IPS DF 6.9 (cell line): ENCODE data around the gene CALCB.
A peak's percentile ranks its signal among the peaks of the same experiment; 100 is the strongest.

Experiments used
- DNase-seq: peaks from one replicate; pipeline ENCODE4 v3.0.0-alpha.2; 2013; ENCODE audit warnings: low read depth, low spot score
- H3K27ac ChIP-seq: one replicate; pipeline ENCODE4 v1.5.1; 2013; ENCODE audit warnings: low read length, control low read depth
- H3K27me3 ChIP-seq: 2 replicates; pipeline ENCODE4 v1.6.1; 2013; ENCODE audit warnings: mild to moderate bottlenecking, low read length; ENCODE audit not compliant: control insufficient read depth, insufficient read depth
- H3K36me3 ChIP-seq: 2 replicates; pipeline ENCODE4 v1.6.1; 2013; ENCODE audit warnings: low read length; ENCODE audit not compliant: control insufficient read depth, insufficient read depth
- H3K4me1 ChIP-seq: 2 replicates; pipeline ENCODE4 v1.6.1; 2013; ENCODE audit warnings: low read length; ENCODE audit not compliant: control insufficient read depth, insufficient read depth
- H3K4me3 ChIP-seq: 2 replicates; pipeline ENCODE4 v1.5.1; 2013; ENCODE audit warnings: mild to moderate bottlenecking, low read length
- H3K9me3 ChIP-seq: 2 replicates; pipeline ENCODE4 v1.6.1; 2013; ENCODE audit warnings: low read length, inconsistent platforms; ENCODE audit not compliant: control insufficient read depth, insufficient read depth
- WGBS: extraction: QIAGEN DNeasy Blood & Tissue Kit; methylation state at CpG from one replicate; pipeline ENCODE4 v1.1.7; 2013; ENCODE audit warnings: mixed read lengths, missing lambda C conversion rate; ENCODE audit not compliant: insufficient read length, insufficient coverage; 5-methylcytosine and 5-hydroxymethylcytosine counted together

CALCB gene

DNA sequence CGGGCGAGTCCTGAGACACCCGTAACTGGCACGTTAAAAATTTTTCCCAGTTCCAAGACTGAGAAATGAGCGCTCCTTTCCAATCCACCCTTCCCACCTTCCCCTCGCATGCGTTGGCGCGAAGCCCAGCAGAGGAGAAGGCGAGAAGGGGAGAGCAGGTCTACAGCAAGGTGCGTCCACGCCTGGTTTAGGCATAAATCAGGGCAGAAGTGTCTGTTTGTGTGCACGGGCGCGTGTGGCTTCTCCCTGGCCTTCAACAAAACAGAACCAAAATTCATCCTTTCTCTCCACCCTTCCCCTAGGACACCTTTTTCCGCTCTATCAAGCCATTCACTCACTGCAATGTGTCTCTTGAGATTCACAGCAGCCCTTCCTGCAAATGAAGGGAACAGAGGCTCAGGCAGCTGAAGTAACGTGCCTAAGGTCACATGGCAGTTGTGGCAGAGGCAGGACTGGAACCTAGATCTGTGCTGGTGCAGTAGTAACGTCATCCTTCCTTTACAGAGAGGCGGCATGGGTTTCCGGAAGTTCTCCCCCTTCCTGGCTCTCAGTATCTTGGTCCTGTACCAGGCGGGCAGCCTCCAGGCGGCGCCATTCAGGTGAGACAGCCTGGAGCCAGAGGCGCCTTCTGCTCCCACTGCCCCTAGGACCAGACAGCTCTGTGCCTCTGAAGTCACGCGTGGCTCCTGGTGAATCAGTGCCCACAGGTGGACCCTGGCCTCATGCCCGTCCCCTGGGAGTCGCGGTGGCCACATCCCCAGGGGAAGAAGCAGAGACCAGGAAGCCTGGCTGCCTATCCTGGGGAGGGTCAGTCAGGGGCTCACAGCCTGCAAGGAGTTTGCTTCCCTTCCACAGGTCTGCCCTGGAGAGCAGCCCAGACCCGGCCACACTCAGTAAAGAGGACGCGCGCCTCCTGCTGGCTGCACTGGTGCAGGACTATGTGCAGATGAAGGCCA, 1.1 kb downstream of the CALCB start:
- Histone ChIP-seq H3K4me3 (peak overlapping the region; percentile 27; the same call in 1 of the 2 replicates), H3K9me3 (no peaks in the 10 kb centered on the region), H3K4me1 (peaks cover 2% of the 10 kb centered on the region; the same call in 1 of the 2 replicates), H3K36me3 (no peaks in the 10 kb centered on the region), H3K27ac (no peak overlapping the region), H3K27me3 (peaks cover 16% of the 10 kb centered on the region; the same call in 1 of the 2 replicates)
- DNase-seq: peak; percentile 84
- WGBS: no CpG with 5 or more reads among the region's 33 CpGs

DNA sequence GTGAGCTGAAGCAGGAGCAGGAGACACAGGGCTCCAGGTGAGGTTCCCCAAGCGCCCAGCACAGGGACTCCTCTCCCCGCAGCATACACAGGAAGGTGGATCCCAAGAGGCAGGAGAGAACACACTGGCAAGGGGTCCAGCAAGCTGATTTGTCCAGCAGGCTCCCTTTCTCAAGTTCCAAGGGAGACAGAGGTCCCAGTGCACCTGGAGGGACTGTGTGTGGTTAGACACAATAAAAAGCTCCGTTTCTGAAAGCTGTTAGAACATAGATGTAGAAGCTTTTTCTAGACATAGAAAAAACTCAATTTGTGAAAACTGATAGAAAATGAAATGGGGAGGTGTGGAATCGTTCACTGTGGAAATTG, 1.8 kb downstream of the CALCB start:
- H3K27me3 ChIP-seq: peaks cover 16% of the 10 kb centered on the region; the same call in 1 of the 2 replicates
- DNase-seq: no peak
- no peak overlapping the region for H3K4me3 ChIP-seq
- no peaks in the 10 kb centered on the region for H3K9me3 ChIP-seq
- H3K27ac ChIP-seq: no peak overlapping the region
- no CpG with 5 or more reads among the region's 4 CpGs for WGBS
- peaks cover 2% of the 10 kb centered on the region; the same call in 1 of the 2 replicates for H3K4me1 ChIP-seq
- H3K36me3 ChIP-seq: no peaks in the 10 kb centered on the region

DNA sequence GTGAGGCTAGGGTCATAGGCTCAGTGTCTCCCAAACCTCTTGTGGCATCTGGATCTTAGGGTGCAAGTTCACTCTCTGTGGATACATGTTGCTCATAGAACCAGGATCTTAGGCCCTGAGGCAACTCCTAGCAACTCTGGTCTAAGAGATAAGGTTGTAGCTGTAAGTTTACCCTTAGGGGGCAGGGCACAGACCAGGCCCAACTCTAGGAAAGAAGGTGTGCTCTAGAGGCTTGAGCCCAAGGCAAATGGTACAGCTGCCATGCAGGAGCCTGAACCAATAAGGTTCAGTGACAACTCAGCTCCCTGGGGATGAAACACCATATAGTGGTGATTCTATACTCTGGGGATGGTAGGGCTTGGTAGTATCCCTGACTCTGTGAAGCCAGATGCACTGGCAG, 17.8 kb downstream of the CALCB start:
- Histone ChIP-seq H3K27me3 (no peaks in the 10 kb centered on the region), H3K36me3 (no peaks in the 10 kb centered on the region), H3K4me1 (no peaks in the 10 kb centered on the region), H3K27ac (no peak overlapping the region), H3K9me3 (no peaks in the 10 kb centered on the region; the same call in 1 of the 2 replicates), H3K4me3 (no peak overlapping the region)
- no peak for DNase-seq

DNA sequence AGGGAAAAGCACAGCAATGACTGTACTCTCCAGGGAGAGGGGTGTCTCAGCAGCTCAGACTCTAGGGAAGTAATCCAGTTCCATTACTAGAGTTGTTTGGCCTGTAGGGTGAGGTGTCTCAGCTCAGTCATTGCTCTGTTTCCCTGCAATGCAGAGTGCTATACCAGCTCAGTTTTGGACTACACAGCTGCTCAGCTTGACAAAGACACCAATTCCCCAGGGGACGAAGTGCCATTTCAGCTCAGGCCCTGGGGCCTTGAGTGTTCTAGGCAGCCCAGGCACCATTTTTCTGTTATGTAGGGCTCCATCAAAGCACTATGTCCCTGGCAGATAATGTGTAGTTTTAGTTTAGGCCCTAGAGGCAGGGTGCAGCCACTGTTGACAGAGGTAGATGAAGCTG, 18.2 kb downstream of the CALCB start:
- no peaks in the 10 kb centered on the region for H3K27me3 ChIP-seq
- H3K4me3 ChIP-seq: no peak overlapping the region
- WGBS: no CpG with 5 or more reads among the region's 1 CpG
- H3K27ac ChIP-seq: no peak overlapping the region
- H3K9me3 ChIP-seq: no peaks in the 10 kb centered on the region; the same call in 1 of the 2 replicates
- no peaks in the 10 kb centered on the region for H3K36me3 ChIP-seq
- no peaks in the 10 kb centered on the region for H3K4me1 ChIP-seq
- no peak for DNase-seq

DNA sequence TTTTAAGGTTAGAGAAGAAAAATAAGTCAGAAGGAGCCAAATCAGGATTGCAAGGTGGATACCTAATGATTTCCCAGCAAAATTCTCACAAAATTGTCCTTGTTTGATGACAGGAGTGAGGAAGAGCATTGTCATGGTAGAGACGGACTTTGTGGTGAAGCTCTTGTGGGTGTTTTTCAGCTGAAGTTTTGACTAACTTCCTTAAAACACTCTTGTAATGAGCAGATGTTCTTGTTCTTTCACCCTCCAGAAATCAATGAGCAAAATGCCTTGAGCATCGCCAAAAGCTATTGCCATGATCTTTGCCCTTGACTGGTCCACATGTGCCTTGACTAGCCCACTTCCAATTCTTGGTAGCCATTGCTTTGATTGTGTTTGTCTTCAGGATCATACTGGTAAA, 20.0 kb downstream of the CALCB start:
- no peaks in the 10 kb centered on the region; the same call in 1 of the 2 replicates for H3K27me3 ChIP-seq
- H3K36me3 ChIP-seq: no peaks in the 10 kb centered on the region
- H3K4me1 ChIP-seq: no peaks in the 10 kb centered on the region
- no peak for DNase-seq
- H3K9me3 ChIP-seq: no peaks in the 10 kb centered on the region; the same call in 1 of the 2 replicates
- no peak overlapping the region for H3K27ac ChIP-seq
- no peak overlapping the region for H3K4me3 ChIP-seq
- WGBS: no CpG with 5 or more reads among the region's 2 CpGs

DNA sequence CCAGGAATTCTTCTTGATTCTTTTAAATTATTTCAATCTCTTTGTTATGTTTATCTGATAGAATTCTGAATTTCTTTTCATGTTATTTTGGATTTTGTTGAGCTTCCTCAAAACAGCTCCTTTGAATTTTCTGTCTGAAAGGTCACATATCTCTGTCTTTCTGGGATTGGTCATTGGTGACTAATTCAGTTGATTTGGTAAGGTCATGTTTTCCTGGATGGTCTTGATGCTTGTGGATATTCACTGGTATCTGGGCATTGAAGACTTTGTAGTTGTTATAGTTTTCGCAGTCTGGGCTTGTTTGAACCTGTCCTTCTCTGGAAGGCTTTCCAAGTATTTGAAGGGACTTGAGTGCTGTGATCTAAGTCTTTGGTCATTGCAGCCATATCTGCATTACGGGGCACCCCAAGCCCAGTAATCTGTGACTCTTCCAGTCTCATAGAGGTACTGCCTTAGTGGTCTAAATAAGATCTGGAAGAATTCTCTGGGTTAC, 22.4 kb downstream of the CALCB start:
- no CpG with 5 or more reads among the region's 2 CpGs for WGBS
- no peak overlapping the region for H3K27ac ChIP-seq

DNA sequence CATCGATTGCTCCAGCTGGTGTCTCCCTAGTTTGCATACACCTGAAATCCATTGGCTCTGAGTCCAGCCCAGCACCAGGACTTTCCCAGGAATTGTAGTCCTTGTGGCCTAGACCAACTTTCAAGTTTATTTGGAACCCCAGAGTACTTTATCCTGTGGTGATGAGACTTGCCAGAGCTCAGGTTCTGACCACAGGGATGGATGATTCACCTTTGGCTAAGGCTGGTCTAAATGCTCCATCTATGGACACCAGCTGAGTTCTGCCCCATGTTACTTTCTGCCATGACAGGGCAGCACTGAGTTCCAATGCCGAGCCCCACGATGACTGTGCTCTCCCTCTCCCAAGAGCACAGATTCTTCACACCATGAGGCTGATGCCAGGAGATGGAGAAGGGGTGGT, 24.0 kb downstream of the CALCB start:
- H3K9me3 ChIP-seq: no peaks in the 10 kb centered on the region; the same call in 1 of the 2 replicates
- no peak overlapping the region for H3K27ac ChIP-seq
- DNase-seq: no peak
- no peaks in the 10 kb centered on the region; the same call in 1 of the 2 replicates for H3K27me3 ChIP-seq
- no peaks in the 10 kb centered on the region for H3K36me3 ChIP-seq
- H3K4me3 ChIP-seq: no peak overlapping the region
- H3K4me1 ChIP-seq: no peaks in the 10 kb centered on the region
- WGBS: no CpG with 5 or more reads among the region's 3 CpGs

More for the DNA sequence above, 22.4 kb downstream of the CALCB start:
- Histone ChIP-seq H3K4me1 (no peaks in the 10 kb centered on the region), H3K36me3 (no peaks in the 10 kb centered on the region), H3K27me3 (no peaks in the 10 kb centered on the region; the same call in 1 of the 2 replicates), H3K9me3 (no peaks in the 10 kb centered on the region; the same call in 1 of the 2 replicates), H3K4me3 (no peak overlapping the region)
- DNase-seq: no peak

DNA sequence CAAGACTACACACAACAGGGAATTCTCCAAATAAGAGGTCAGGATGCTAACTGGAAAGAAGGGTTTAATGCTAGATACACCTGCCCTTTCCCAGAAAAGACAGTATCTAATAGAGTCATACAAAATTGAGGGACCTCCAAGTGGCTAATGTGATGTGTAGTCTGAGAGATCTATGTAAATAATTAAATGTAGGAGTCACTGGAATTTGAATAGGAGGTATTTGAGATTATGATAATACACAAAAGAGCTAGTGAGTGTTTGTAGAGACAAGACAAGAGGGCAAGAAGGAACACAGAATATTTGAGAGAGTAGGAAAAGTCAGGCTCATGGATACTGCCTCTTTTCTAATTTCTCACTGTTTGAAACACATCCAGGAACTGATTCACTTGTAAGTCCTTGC, 25.9 kb downstream of the CALCB start:
- no peaks in the 10 kb centered on the region for H3K36me3 ChIP-seq
- H3K27ac ChIP-seq: no peak overlapping the region

DNA sequence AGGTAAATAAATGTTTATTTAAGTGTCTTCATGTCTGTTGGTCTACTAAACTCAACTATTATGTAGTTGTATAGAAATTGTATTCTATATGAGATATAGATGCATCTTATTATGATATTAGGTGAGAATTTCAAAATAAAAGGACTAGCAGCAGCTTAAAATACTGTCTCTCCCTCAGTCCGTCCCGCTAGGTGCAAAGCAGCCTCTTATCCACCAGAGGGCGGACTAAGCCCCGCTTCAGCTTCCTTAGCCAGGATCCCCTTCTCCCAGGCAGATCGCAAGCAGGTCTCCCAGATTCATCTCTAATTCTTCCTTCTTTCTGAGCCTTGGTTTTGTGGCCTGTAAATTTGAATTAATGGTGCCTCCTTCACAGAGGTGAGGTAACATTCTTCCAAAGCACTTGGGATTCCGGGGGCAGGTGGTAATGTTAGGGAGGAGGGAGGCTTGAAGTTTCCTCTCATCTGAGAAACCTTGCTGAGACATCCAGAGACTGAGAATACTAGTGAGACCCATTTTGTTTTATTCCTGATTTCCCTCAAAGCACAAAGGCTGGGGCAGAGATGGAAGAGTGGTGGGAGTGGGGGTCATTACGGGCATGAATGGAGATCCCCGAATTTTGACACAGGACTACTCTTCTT, 27.8 kb downstream of the CALCB start:
- H3K36me3 ChIP-seq: no peaks in the 10 kb centered on the region
- H3K4me3 ChIP-seq: no peak overlapping the region
- no CpG with 5 or more reads among the region's 8 CpGs for WGBS
- DNase-seq: peak; percentile 45
- H3K27me3 ChIP-seq: no peaks in the 10 kb centered on the region; the same call in 1 of the 2 replicates
- no peak overlapping the region for H3K27ac ChIP-seq
- no peaks in the 10 kb centered on the region for H3K9me3 ChIP-seq
- no peaks in the 10 kb centered on the region for H3K4me1 ChIP-seq

More for the DNA sequence above, 25.9 kb downstream of the CALCB start:
- no peak overlapping the region for H3K4me3 ChIP-seq
- H3K9me3 ChIP-seq: no peaks in the 10 kb centered on the region; the same call in 1 of the 2 replicates
- no peak for DNase-seq
- H3K4me1 ChIP-seq: no peaks in the 10 kb centered on the region
- H3K27me3 ChIP-seq: no peaks in the 10 kb centered on the region; the same call in 1 of the 2 replicates

DNA sequence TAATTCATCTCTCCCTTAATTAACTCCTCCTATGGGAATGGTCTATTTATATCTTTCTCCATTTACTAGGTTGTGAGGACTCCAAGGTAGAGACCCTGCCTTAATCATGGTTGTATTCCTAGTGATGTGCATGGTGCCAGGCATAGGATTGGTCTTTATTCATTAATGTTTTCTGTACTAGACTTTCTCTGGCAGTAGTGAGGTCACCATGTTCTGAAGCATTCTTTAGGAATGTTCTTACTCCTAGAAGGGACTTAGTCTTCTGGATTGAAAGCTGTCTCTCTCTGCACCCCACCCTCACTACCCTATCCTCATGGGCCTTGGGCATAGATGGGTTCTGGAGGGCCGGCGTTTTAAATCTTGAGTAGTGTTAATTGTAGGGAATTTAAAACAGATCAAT, 30.8 kb downstream of the CALCB start:
- H3K27me3 ChIP-seq: no peaks in the 10 kb centered on the region
- no peak overlapping the region for H3K27ac ChIP-seq
- WGBS: no CpG with 5 or more reads among the region's 2 CpGs
- no peaks in the 10 kb centered on the region for H3K9me3 ChIP-seq
- H3K4me3 ChIP-seq: no peak overlapping the region
- H3K36me3 ChIP-seq: no peaks in the 10 kb centered on the region
- no peak for DNase-seq
- H3K4me1 ChIP-seq: no peaks in the 10 kb centered on the region; the same call in 1 of the 2 replicates
